ENCODE measurements around the gene CBL.

The CBL gene

DNA sequence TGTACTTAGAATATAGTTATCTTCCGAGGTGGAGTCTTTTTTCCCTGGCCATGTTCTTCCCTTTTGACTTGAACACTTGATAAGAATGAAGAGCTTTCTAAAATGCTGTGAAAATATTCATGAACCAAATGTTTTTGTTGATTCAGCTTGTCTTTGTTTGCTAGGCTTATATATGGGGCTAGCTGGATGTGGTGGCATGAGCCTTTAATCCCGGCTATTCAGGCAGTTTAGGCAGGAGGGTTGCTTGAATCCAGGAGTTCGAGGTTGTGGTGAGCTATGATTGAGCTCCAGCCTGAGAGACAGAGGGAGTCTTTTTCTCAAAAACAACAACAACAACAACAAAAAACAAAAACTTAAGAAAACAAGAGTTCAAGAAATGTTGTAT, 23.1 kb downstream of the CBL start:
- no peak for DNase-seq (ENCODE audit: low read depth, low spot score)
- no peak overlapping the region for H3K4me3 ChIP-seq (ENCODE audit: low read depth, low read length)
- TF ChIP-seq, protein P1, sequence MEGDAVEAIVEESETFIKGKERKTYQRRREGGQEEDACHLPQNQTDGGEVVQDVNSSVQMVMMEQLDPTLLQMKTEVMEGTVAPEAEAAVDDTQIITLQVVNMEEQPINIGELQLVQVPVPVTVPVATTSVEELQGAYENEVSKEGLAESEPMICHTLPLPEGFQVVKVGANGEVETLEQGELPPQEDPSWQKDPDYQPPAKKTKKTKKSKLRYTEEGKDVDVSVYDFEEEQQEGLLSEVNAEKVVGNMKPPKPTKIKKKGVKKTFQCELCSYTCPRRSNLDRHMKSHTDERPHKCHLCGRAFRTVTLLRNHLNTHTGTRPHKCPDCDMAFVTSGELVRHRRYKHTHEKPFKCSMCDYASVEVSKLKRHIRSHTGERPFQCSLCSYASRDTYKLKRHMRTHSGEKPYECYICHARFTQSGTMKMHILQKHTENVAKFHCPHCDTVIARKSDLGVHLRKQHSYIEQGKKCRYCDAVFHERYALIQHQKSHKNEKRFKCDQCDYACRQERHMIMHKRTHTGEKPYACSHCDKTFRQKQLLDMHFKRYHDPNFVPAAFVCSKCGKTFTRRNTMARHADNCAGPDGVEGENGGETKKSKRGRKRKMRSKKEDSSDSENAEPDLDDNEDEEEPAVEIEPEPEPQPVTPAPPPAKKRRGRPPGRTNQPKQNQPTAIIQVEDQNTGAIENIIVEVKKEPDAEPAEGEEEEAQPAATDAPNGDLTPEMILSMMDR (IDR thresholded peaks at IDR 0.05; ENCODE audit: low read depth, low read length): no peak
- in situ Hi-C loops (cut with HindIII; ENCODE audit: low sequenced_read_pairs): no loop called here

DNA sequence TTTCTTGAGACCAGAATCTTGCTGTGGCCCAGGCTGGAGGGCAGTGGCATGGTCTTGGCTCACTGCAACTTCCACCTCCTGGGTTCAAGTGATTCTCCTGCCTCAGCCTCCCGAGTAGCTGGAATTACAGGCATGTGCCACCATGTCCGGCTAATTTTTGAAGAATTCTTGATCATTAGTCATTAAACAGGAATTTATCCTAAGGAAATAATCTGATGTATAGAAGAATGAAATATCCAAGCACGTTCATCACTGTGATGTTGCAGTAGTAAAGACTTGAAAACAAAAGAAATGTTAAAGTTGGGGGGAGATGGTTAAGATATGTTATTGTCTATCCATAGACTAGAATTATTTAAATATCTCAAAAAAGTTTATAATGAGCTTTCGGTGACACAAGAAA, 23.6 kb downstream of the CBL start:
- DNase-seq (ENCODE audit: low read depth, low spot score): no peak
- in situ Hi-C loops (cut with HindIII; ENCODE audit: low sequenced_read_pairs): no loop called here
- no peak overlapping the region for H3K4me3 ChIP-seq (ENCODE audit: low read depth, low read length)
- TF ChIP-seq, protein P1 (IDR thresholded peaks at IDR 0.05; ENCODE audit: low read depth, low read length): no peak

DNA sequence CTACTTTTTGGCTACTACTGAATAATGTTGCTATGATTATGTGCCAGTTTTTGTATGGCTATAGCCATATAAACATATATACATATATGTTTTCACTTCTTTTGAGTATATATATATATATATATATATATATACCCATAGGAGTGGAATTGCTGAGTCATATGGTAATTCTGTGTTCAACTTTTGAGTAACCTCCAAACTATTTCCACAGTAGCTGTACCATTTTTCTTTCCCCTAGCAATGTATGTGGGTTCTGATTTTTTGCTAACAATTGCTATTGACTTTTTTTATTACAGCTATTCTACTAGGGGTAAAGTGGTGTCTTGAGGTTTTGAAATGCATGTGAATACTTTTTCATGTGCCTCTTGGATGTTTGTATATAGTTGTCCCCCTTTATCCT, 30.4 kb downstream of the CBL start:
- TF ChIP-seq, protein P1 (IDR thresholded peaks at IDR 0.05; ENCODE audit: low read depth, low read length): no peak
- DNase-seq (ENCODE audit: low read depth, low spot score): no peak
- in situ Hi-C loops (cut with HindIII; ENCODE audit: low sequenced_read_pairs): no loop called here
- no peak overlapping the region for H3K4me3 ChIP-seq (ENCODE audit: low read depth, low read length)

DNA sequence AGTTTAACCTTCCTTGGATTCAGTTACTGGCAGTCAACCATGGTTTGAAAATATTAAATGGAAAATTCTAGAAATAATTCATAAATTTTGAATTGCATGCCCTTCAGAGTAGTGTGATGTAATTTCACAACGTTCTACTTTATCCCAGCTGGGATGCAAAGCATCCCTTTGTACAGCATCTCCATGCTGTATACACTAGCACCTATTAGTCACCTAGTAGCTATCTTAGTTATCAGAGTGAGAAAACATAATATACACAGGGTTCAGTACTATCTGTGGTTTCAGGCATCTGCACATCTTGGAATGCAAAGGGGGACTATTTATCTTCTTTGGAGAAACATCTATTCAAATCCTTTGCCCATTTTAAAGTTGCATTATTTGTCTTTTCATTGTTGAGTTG, 30.8 kb downstream of the CBL start:
- in situ Hi-C loops (cut with HindIII; ENCODE audit: low sequenced_read_pairs): no loop called here
- H3K4me3 ChIP-seq (ENCODE audit: low read depth, low read length): no peak overlapping the region
- TF ChIP-seq, protein P1 (IDR thresholded peaks at IDR 0.05; ENCODE audit: low read depth, low read length): no peak
- no peak for DNase-seq (ENCODE audit: low read depth, low spot score)

DNA sequence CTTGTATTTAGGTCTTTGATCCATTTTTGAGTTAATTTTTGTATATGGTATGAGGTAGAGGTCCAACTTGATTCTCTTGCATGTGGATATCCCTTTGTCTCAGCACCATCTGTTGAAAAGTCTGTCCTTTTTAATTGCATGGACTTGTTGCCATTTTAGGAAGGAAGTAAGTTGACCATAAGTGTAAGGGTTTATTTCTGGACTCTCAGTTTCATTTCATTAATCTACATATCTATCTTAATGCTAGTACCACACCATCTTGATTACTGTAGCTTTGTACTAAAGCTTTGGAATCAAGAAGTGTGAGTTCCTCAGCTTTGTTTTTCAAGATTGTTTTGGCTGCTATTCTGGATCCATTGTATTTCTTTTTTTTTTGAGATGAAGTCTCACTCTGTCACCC, 31.4 kb downstream of the CBL start:
- TF ChIP-seq, protein P1 (IDR thresholded peaks at IDR 0.05; ENCODE audit: low read depth, low read length): no peak
- no peak for DNase-seq (ENCODE audit: low read depth, low spot score)
- in situ Hi-C loops (cut with HindIII; ENCODE audit: low sequenced_read_pairs): no loop called here
- no peak overlapping the region for H3K4me3 ChIP-seq (ENCODE audit: low read depth, low read length)

DNA sequence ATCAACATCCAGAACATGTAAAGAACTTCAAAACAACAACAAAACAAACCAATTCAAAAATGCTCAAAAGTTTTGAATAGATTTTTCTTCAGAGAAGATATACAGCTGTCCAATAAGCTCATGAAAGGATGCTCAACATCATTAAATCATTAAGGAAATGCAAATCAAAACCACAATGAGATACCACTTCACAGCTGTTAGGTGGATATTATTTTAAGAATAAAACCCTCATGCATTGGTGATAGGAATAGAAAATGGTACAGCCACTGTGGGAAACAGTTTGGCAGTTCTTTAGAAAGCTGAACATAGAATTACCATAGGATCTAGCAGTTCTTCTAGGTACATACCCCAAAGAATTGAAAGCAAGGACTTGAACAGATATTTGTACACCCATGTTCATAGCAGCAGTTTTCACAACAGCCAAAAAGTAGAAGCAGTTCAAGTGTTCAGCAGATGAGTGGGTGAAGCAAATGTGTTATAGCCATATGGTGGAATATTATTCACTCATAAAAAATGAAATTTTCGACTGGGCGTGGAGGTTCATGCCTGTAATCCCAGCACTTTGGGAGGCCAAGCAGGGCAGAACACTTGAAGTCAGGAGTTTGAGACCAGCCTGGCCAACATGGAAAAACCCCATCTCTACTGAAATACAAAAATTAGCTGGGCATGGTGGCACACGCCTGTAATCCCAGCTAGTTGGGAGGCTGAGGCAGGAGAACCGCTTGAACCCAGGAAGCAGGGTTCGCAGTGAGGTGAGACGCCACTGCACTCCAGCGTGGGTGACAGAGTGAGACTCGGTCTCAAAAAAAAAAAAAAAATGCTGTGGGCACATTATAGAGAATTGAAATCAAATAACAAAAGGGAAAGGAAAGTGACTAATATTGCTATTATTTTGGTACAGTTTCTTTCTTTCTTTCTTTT, 42.9 kb downstream of the CBL start:
- no peak overlapping the region for H3K4me3 ChIP-seq (ENCODE audit: low read depth, low read length)

More for the DNA sequence above, 42.9 kb downstream of the CBL start:
- DNase-seq (ENCODE audit: low read depth, low spot score): no peak
- in situ Hi-C loops (cut with HindIII; ENCODE audit: low sequenced_read_pairs): no loop called here
- TF ChIP-seq, protein P1 (IDR thresholded peaks at IDR 0.05; ENCODE audit: low read depth, low read length): no peak
